H1 (cell line): ENCODE results near the gene MYLK. TPM values are rescaled to one million over a fixed set of nuclear protein-coding genes. Genes with fewer than 3 reads are reported as not detected.

Experiments used
- CTCF ChIA-PET: fragments of 300-600 bp; sonication (Branson Sonifier 250); formaldehyde crosslinking; loops from one replicate; lab custom pipeline; 2021; ENCODE audit not compliant: partially characterized antibody; lab: Charles Lee
- POLR2A ChIA-PET: fragments of 300-600 bp; sonication (Branson Sonifier 250); formaldehyde crosslinking; loops from one replicate; lab custom pipeline; 2021; ENCODE audit warnings: inconsistent platforms; ENCODE audit not compliant: partially characterized antibody; lab: Charles Lee
- DNase-seq, 2 experiments: peaks; one replicate each; pipeline versions ENCODE4 v3.0.0 to v3.0.0-alpha.2; 2010 to 2022; ENCODE audit warnings: low spot score in 2 of 2, low read depth in 1 of 2, mixed read lengths in 1 of 2
- FAIRE-seq: peaks from 2 replicates; lab custom pipeline; 2011; peaks lifted over from hg19 to GRCh38; lab: Jason Lieb, UNC
- H2AFZ ChIP-seq: 2 replicates; pipeline ENCODE4 v1.8.1; 2012; ENCODE audit warnings: low read length, inconsistent platforms
- H2AK5ac ChIP-seq: 2 replicates; pipeline ENCODE4 v1.6.1; 2013; ENCODE audit warnings: low read depth, low read length
- H2BK120ac ChIP-seq: replicated peaks from 2 replicates; pipeline ENCODE3; 2013; ENCODE audit warnings: low read depth, low read length, inconsistent platforms
- H2BK12ac ChIP-seq: 2 replicates; pipeline ENCODE4 v1.6.1; 2013; ENCODE audit warnings: low read depth, low read length
- H2BK15ac ChIP-seq: 2 replicates; pipeline ENCODE4 v1.6.1; 2013; ENCODE audit warnings: low read length
- H2BK20ac ChIP-seq: 2 replicates; pipeline ENCODE4 v1.6.1; 2013; ENCODE audit warnings: low read length
- H2BK5ac ChIP-seq: 2 replicates; pipeline ENCODE4 v1.6.1; 2013; ENCODE audit warnings: low read depth, low read length
- H3K14ac ChIP-seq: 2 replicates; pipeline ENCODE4 v1.6.1; 2013; ENCODE audit warnings: inconsistent platforms; ENCODE audit not compliant: insufficient read length
- H3K18ac ChIP-seq: 2 replicates; pipeline ENCODE4 v1.6.1; 2013; ENCODE audit warnings: low read length; ENCODE audit errors: extremely low read depth
- H3K23ac ChIP-seq: 2 replicates; pipeline ENCODE4 v1.6.1; 2013; ENCODE audit warnings: inconsistent platforms; ENCODE audit not compliant: insufficient read length
- H3K23me2 ChIP-seq: 2 replicates; pipeline ENCODE4 v1.6.1; 2013; ENCODE audit warnings: low read depth, low read length
- H3K27ac ChIP-seq: 2 replicates; pipeline ENCODE4 v1.6.1; 2011; ENCODE audit warnings: low read depth, low read length, inconsistent platforms
- H3K27me3 ChIP-seq, 4 experiments: replicated peaks in 1 of 4; 1 replicate in 1 of 4; 2 replicates in 3 of 4; pipeline versions ENCODE4 v1.6.1 to v1.8.1; 2011 to 2013; ENCODE audit warnings: low read length in 3 of 4, mild to moderate bottlenecking in 3 of 4, inconsistent platforms in 2 of 4, mixed read lengths in 2 of 4, moderate library complexity in 1 of 4; ENCODE audit not compliant: control insufficient read depth in 3 of 4, insufficient read depth in 3 of 4; ENCODE audit errors: extremely low read depth in 1 of 4
- H3K36me3 ChIP-seq, 4 experiments: 2 replicates each; pipeline versions ENCODE4 v1.6.1 to v1.8.1; 2011 to 2013; ENCODE audit warnings: mild to moderate bottlenecking in 4 of 4, low read length in 3 of 4, moderate library complexity in 2 of 4, control low read depth in 1 of 4, inconsistent platforms in 1 of 4; ENCODE audit not compliant: insufficient read depth in 4 of 4, control insufficient read depth in 2 of 4
- H3K4ac ChIP-seq: replicated peaks from 2 replicates; pipeline ENCODE3; 2013; ENCODE audit warnings: low read length, low read depth, mixed read lengths, inconsistent platforms; ENCODE audit not compliant: insufficient read length
- H3K4me1 ChIP-seq, 4 experiments: replicated peaks in 1 of 4; 1 replicate in 1 of 4; 2 replicates in 3 of 4; pipeline versions ENCODE4 v1.6.1 to v1.8.1; 2011 to 2013; ENCODE audit warnings: low read length in 3 of 4, inconsistent platforms in 2 of 4, mixed read lengths in 1 of 4; ENCODE audit not compliant: insufficient read depth in 4 of 4, control insufficient read depth in 3 of 4
- H3K4me2 ChIP-seq, 2 experiments: 2 replicates each; pipeline versions ENCODE4 v1.6.1 to v1.8.1; 2011 to 2013; ENCODE audit warnings: low read depth in 2 of 2, low read length in 2 of 2, control low read depth in 1 of 2, inconsistent platforms in 1 of 2, mild to moderate bottlenecking in 1 of 2; ENCODE audit not compliant: insufficient read depth in 1 of 2
- H3K4me3 ChIP-seq, 4 experiments: fragments of 200-600, 300-600 bp in 1 of 4; sonication (generic), shearing (Covaris generic), sonication (Bioruptor Twin) in 1 of 4; 2 replicates each; pipeline versions ENCODE4 v1.5.1 to v1.8.1; 2011 to 2016; ENCODE audit warnings: low read length in 4 of 4, low read depth in 3 of 4, control low read depth in 2 of 4, inconsistent platforms in 2 of 4, mild to moderate bottlenecking in 2 of 4, mixed read lengths in 1 of 4, moderate library complexity in 1 of 4; ENCODE audit not compliant: insufficient read depth in 2 of 4; ENCODE audit errors: extremely low read depth in 1 of 4
- H3K56ac ChIP-seq: replicated peaks from 2 replicates; pipeline ENCODE3; 2013; ENCODE audit warnings: low read depth, mild to moderate bottlenecking, mixed read lengths, low read length, inconsistent platforms; ENCODE audit not compliant: insufficient read length
- H3K79me1 ChIP-seq: 2 replicates; pipeline ENCODE4 v1.6.1; 2013; ENCODE audit warnings: low read depth, low read length, control low read depth
- H3K79me2 ChIP-seq, 2 experiments: 2 replicates each; pipeline versions ENCODE4 v1.6.1 to v1.8.1; 2012 to 2013; ENCODE audit warnings: low read length in 2 of 2, mild to moderate bottlenecking in 2 of 2, inconsistent platforms in 1 of 2; ENCODE audit not compliant: insufficient read depth in 2 of 2, control insufficient read depth in 1 of 2
- H3K9ac ChIP-seq, 4 experiments: replicated peaks in 1 of 4; 1 replicate in 1 of 4; 2 replicates in 3 of 4; pipeline versions ENCODE4 v1.6.1 to v1.8.1; 2011 to 2013; ENCODE audit warnings: low read depth in 3 of 4, low read length in 3 of 4, control low read depth in 2 of 4, mild to moderate bottlenecking in 2 of 4, moderate library complexity in 2 of 4, inconsistent platforms in 1 of 4; ENCODE audit errors: extremely low read depth in 1 of 4
- H3K9me3 ChIP-seq, 2 experiments: 2 replicates each; pipeline versions ENCODE4 v1.6.1 to v1.8.1; 2012 to 2013; ENCODE audit warnings: mild to moderate bottlenecking in 2 of 2, moderate library complexity in 2 of 2, control low read depth in 1 of 2, inconsistent platforms in 1 of 2, low read depth in 1 of 2, low read length in 1 of 2, mixed read lengths in 1 of 2; ENCODE audit not compliant: insufficient read depth in 2 of 2
- H4K20me1 ChIP-seq, 2 experiments: replicated peaks in 1 of 2; 2 replicates each; pipeline versions ENCODE3 to v1.8.1; 2011 to 2013; ENCODE audit warnings: inconsistent platforms in 2 of 2, low read length in 2 of 2, mild to moderate bottlenecking in 1 of 2; ENCODE audit not compliant: insufficient read depth in 2 of 2, control insufficient read depth in 1 of 2
- H4K5ac ChIP-seq: 2 replicates; pipeline ENCODE4 v1.6.1; 2013; ENCODE audit warnings: low read length, low read depth, mixed read lengths, inconsistent platforms; ENCODE audit not compliant: insufficient read length
- H4K8ac ChIP-seq: 2 replicates; pipeline ENCODE4 v1.8.0; 2013; ENCODE audit warnings: mild to moderate bottlenecking, moderate library complexity, low read length, inconsistent platforms; ENCODE audit not compliant: insufficient read depth; ENCODE audit errors: extremely low read depth
- H4K91ac ChIP-seq: replicated peaks from 2 replicates; pipeline ENCODE3; 2013; ENCODE audit warnings: low read length, mixed read lengths, inconsistent platforms; ENCODE audit not compliant: insufficient read length
- CTBP2 ChIP-seq: IDR thresholded peaks from 2 replicates; pipeline ENCODE4 v1.7.0; 2011; ENCODE audit warnings: borderline replicate concordance, mild to moderate bottlenecking, moderate library complexity, mixed read lengths, low read length; ENCODE audit not compliant: insufficient read depth, insufficient read length
- CTCF ChIP-seq, 3 experiments: IDR thresholded peaks; 1 replicate in 2 of 3; 2 replicates in 1 of 3; pipeline versions ENCODE4 v1.5.1 to v1.6.1; 2011; ENCODE audit warnings: low read length in 3 of 3, mild to moderate bottlenecking in 3 of 3, inconsistent platforms in 2 of 3, low read depth in 1 of 3, moderate library complexity in 1 of 3; ENCODE audit not compliant: insufficient read depth in 1 of 3; ENCODE audit errors: control extremely low read depth in 1 of 3
- WGBS, 2 experiments: shearing (Covaris generic) in 1 of 2; methylation state at CpG; one replicate each; pipeline versions ENCODE4 v1.1.6 to v1.1.7; 2013 to 2015; ENCODE audit warnings: low lambda C conversion rate in 2 of 2, mixed read lengths in 2 of 2, inconsistent platforms in 1 of 2, low coverage in 1 of 2, missing lambda C conversion rate in 1 of 2; ENCODE audit not compliant: insufficient replicate concordance in 2 of 2, insufficient coverage in 1 of 2, insufficient read length in 1 of 2; ENCODE audit errors: extremely low coverage in 1 of 2, missing lambda C conversion rate in 1 of 2; 5-methylcytosine and 5-hydroxymethylcytosine counted together
- polyA plus RNA-seq, 7 experiments: library from polyadenylated mRNA; depleted of rRNA in 3 of 7; stranded (reverse) in 5 of 7; unstranded in 2 of 7; fragments of >200 nt in 5 of 7; fragments of 200-250 nt in 2 of 7; gene quantifications; 1 replicate in 5 of 7; 2 replicates in 1 of 7; 4 replicates in 1 of 7; pipeline versions ENCODE4 v1.2.1 to v1.2.3, GENCODE V29; 2011 to 2013; ENCODE audit warnings: missing spikeins in 2 of 7, mixed read lengths in 2 of 7
- total RNA-seq: library from RNA; stranded (reverse); fragmentation: NEBNext Ultra II Directional; extraction: Animal tissue kit (Norgen Biotek cat#: 25700); gene quantifications from 2 replicates; pipeline ENCODE4 v1.2.1, GENCODE V29; 2021

The MYLK gene
- total and polyA plus RNA-seq, 2 of the 8 experiments (the other 6 are each of a cell fraction or from before 2014, with no cell fraction given) = 11.6 to 21.3 TPM

GRCh38 chr3:123725652-123726400 is 158.3 kb downstream of the MYLK start:
- no peak overlapping the region for H2AFZ ChIP-seq
- TF ChIP-seq CTBP2 = no peak
- TF ChIP-seq CTCF (IDR thresholded peaks at IDR 0.05; ENCODE audit: control extremely low read depth in 1 of 3, insufficient read depth in 1 of 3, low read depth in 1 of 3, low read length in 3 of 3) = peak; percentile 11 to 32 (median 21)

More at GRCh38 chr3:123725652-123726400, 158.3 kb downstream of the MYLK start:
- no peak overlapping the region for H3K27ac ChIP-seq
- no peaks in the 10 kb centered on the region for H3K27me3 ChIP-seq
- no peak overlapping the region for H3K4me3 ChIP-seq
- H3K9ac ChIP-seq = no peak overlapping the region
- no peaks in the 10 kb centered on the region for H3K9me3 ChIP-seq
- ChIA-PET CTCF (interaction anchor here (0.7 to 6.0 kb wide), 8 partner anchors 13 to 82 kb away, joined by 3 to 84 read pairs (median 4); no protein-coding TSS in a partner anchor), POLR2A (no interaction called here)
- H3K18ac ChIP-seq = no peak overlapping the region
- H2BK120ac ChIP-seq = no peak overlapping the region
- no peak overlapping the region for H3K4me2 ChIP-seq
- no peak overlapping the region for H3K56ac ChIP-seq
- H3K23ac ChIP-seq = no peak overlapping the region
- H2BK15ac ChIP-seq = no peak overlapping the region
- no peak overlapping the region for H4K5ac ChIP-seq
- 91% methylated on average over 11 of the region's 11 CpGs; no CpG with 5 or more reads in 1 of the 2 experiments for WGBS, 2 experiments
- no peaks in the 10 kb centered on the region for H3K23me2 ChIP-seq
- H2AK5ac ChIP-seq = no peak overlapping the region
- H2BK20ac ChIP-seq = no peak overlapping the region
- H4K20me1 ChIP-seq = no peaks in the 10 kb centered on the region
- H2BK5ac ChIP-seq = no peak overlapping the region
- no peak overlapping the region for H2BK12ac ChIP-seq
- no peak overlapping the region for H4K8ac ChIP-seq
- H4K91ac ChIP-seq = no peak overlapping the region
- H3K4ac ChIP-seq = no peak overlapping the region
- no peaks in the 10 kb centered on the region for H3K36me3 ChIP-seq
- no peak overlapping the region for H3K14ac ChIP-seq
- H3K79me2 ChIP-seq = no peaks in the 10 kb centered on the region
- H3K4me1 ChIP-seq = no peaks in the 10 kb centered on the region
- no peaks in the 10 kb centered on the region for H3K79me1 ChIP-seq
- FAIRE-seq = no peak
- DNase-seq = no peak
